SK-N-SH (cell line): ENCODE measurements around the gene BCAS3.

Experiments used
- CTCF ChIP-seq: fragments of 200-600 bp; sonication (generic); IDR thresholded peaks from 2 replicates; pipeline ENCODE4 v1.6.1; 2017; ENCODE audit warnings: antibody characterized with exemption, mild to moderate bottlenecking, moderate library complexity
- EZH2phosphoT487 ChIP-seq: fragments of 200-600 bp; sonication (generic); IDR thresholded peaks from 2 replicates; pipeline ENCODE4 v1.6.1; 2017; ENCODE audit warnings: low read depth, mixed run types, mild to moderate bottlenecking, antibody characterized with exemption, moderate library complexity, borderline replicate concordance
- FOXM1 ChIP-seq: IDR thresholded peaks from 2 replicates; pipeline ENCODE4 v1.4.0; 2012; ENCODE audit warnings: low read depth, mild to moderate bottlenecking
- GABPA ChIP-seq: IDR thresholded peaks from 2 replicates; pipeline ENCODE4 v1.4.0; 2012; ENCODE audit warnings: low read depth, mild to moderate bottlenecking
- POLR2AphosphoS5 ChIP-seq: IDR thresholded peaks from 2 replicates; pipeline ENCODE4 v1.6.1; 2012; ENCODE audit warnings: low read depth, low read length
- USF1 ChIP-seq: IDR thresholded peaks from 2 replicates; pipeline ENCODE4 v1.4.0; 2012; ENCODE audit warnings: low read depth, borderline replicate concordance

GRCh38 chr17:61380217-61380835, 702.7 kb downstream of the BCAS3 start:
- TF ChIP-seq FOXM1: no peak
- TF ChIP-seq GABPA: no peak
- no peak for TF ChIP-seq USF1
- TF ChIP-seq POLR2AphosphoS5: no peak
- no peak for TF ChIP-seq CTCF
- no peak for TF ChIP-seq EZH2phosphoT487
